OCI-LY7 (cell line): ENCODE measurements around the gene DNPH1.
A peak's percentile ranks its signal among the peaks of the same experiment; 100 is the strongest.

Experiments used
- EZH2phosphoT487 ChIP-seq: fragments of 200-600 bp; sonication (generic); IDR thresholded peaks from 2 replicates; pipeline ENCODE4 v1.6.1; 2018; ENCODE audit warnings: low read depth, borderline replicate concordance, mild to moderate bottlenecking, mixed run types, antibody characterized with exemption, low read length, moderate library complexity, mixed read lengths
- TF ChIP-seq, protein P1 (sequence below): fragments of 200-600 bp; sonication (generic); conservative IDR thresholded peaks from 2 replicates; pipeline ENCODE4 v1.5.1; 2014; ENCODE audit warnings: mild to moderate bottlenecking, antibody characterized with exemption, low read length, moderate library complexity, mixed read lengths

DNA sequence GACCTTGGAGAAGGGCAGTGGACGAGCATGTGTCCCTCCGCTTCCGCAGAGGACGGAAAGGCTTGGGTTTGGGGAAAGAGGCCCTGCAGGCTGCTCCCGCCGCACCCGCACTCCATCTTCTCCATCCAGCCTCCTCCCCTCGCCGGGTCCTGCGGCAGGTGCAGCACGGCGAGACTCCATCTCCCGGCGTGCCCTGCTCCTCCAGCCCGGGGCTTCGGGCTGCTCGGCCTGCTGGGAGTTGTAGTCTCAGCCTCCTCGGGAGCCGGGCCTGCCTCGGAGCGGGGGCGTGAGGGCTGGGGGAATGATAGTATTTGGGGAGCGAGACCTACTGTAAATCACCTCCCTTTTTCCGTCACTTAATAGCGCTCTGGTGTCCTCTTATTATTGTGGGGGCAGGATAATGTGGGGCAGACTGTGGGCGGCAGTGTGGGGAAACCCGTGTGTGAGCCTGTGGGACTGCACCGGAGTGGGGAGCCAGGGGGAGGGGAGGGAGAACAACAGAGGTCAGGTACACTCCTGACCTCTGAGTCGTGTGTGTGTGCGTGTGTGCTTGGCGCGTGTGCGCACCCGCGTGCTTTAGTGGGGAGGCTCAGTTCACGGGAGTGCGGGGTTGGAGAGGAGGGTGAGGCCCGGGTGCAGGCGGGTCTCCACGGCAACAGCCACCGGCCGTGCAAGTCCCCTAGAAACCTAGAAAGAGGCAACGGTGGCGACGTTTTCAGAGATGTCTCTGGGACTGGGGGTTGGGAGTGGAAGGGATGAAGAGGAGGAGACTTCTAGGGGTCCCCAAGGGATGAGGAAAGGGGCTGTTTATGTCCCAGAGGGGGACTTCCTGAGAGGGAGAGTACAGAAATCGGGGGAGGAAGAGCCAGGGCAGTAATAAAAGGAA lies 18.1 kb upstream of the DNPH1 start:
- TF ChIP-seq, protein P1, sequence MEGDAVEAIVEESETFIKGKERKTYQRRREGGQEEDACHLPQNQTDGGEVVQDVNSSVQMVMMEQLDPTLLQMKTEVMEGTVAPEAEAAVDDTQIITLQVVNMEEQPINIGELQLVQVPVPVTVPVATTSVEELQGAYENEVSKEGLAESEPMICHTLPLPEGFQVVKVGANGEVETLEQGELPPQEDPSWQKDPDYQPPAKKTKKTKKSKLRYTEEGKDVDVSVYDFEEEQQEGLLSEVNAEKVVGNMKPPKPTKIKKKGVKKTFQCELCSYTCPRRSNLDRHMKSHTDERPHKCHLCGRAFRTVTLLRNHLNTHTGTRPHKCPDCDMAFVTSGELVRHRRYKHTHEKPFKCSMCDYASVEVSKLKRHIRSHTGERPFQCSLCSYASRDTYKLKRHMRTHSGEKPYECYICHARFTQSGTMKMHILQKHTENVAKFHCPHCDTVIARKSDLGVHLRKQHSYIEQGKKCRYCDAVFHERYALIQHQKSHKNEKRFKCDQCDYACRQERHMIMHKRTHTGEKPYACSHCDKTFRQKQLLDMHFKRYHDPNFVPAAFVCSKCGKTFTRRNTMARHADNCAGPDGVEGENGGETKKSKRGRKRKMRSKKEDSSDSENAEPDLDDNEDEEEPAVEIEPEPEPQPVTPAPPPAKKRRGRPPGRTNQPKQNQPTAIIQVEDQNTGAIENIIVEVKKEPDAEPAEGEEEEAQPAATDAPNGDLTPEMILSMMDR: peak; percentile 27; the same call in 1 of the 2 replicates
- no peak for TF ChIP-seq EZH2phosphoT487
